ENCODE results near the gene MTERF4.

DNA sequence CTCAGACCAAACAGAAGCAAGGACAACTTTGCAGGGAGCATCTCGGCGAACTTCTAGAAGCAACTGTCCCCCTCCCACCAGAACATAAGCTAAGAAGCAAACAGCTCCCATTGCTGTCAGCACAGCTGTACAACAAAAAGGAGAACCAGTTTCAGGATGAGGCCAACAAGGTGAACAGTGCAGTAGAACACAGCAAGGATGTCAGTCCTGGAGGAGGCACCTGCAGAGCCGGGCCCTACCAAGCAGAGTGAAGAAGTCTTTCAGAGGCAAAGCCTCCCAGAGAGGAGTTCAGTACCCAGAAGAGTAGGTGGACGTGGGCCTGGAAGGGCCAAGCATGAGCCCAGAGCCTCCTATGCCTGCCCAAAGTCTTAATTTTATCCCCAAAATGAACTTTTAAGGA, 46.2 kb upstream of the MTERF4 start:
- TF ChIP-seq, protein P1, sequence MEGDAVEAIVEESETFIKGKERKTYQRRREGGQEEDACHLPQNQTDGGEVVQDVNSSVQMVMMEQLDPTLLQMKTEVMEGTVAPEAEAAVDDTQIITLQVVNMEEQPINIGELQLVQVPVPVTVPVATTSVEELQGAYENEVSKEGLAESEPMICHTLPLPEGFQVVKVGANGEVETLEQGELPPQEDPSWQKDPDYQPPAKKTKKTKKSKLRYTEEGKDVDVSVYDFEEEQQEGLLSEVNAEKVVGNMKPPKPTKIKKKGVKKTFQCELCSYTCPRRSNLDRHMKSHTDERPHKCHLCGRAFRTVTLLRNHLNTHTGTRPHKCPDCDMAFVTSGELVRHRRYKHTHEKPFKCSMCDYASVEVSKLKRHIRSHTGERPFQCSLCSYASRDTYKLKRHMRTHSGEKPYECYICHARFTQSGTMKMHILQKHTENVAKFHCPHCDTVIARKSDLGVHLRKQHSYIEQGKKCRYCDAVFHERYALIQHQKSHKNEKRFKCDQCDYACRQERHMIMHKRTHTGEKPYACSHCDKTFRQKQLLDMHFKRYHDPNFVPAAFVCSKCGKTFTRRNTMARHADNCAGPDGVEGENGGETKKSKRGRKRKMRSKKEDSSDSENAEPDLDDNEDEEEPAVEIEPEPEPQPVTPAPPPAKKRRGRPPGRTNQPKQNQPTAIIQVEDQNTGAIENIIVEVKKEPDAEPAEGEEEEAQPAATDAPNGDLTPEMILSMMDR (IDR thresholded peaks at IDR 0.05) = no peak
- TF ChIP-seq POLR2AphosphoS5 (IDR thresholded peaks at IDR 0.05) = no peak

Data from prostate gland (tissue), 2 donors.